A549 (cell line): ENCODE measurements around the gene TTC21B.

Experiments
- BHLHE40 ChIP-seq: IDR thresholded peaks from 2 replicates; pipeline ENCODE4 v1.6.1; 2012; ENCODE audit warnings: low read depth, low read length, inconsistent platforms
- CHD4 ChIP-seq: fragments of 200-600 bp; sonication (generic); IDR thresholded peaks from 2 replicates; pipeline ENCODE4 v1.6.1; 2016; ENCODE audit warnings: antibody characterized with exemption, mild to moderate bottlenecking, borderline replicate concordance
- CTCF ChIP-seq: fragments of >200 bp; sonication (Bioruptor Twin); formaldehyde crosslinking; IDR thresholded peaks from 3 replicates; pipeline ENCODE4 v1.5.1; 2016
- EP300 ChIP-seq, 2 experiments: fragments of >200 bp; sonication (Bioruptor Twin); formaldehyde crosslinking; IDR thresholded peaks; 2 replicates in 1 of 2; 3 replicates in 1 of 2; pipeline ENCODE4 v1.6.1; 2016 to 2017
- JUNB ChIP-seq: fragments of >200 bp; sonication (Bioruptor Twin); formaldehyde crosslinking; IDR thresholded peaks from 2 replicates; pipeline ENCODE4 v1.6.1; 2016
- KDM1A ChIP-seq: fragments of 200-600 bp; sonication (generic); IDR thresholded peaks from 2 replicates; pipeline ENCODE4 v1.6.1; 2016; ENCODE audit warnings: low read depth, mild to moderate bottlenecking
- NPAS2 ChIP-seq: fragments of 250-450 bp; sonication (Bioruptor Pico); IDR thresholded peaks from 2 replicates; pipeline ENCODE4 v1.8.0; 2022; ENCODE audit warnings: mild to moderate bottlenecking, moderate library complexity, borderline replicate concordance
- POLR2A ChIP-seq: IDR thresholded peaks from 2 replicates; pipeline ENCODE4 v1.6.1; 2012; ENCODE audit warnings: mild to moderate bottlenecking, low read length
- RAD21 ChIP-seq, 2 experiments: fragments of >200 bp in 1 of 2; sonication (Bioruptor Twin) in 1 of 2; formaldehyde crosslinking in 1 of 2; IDR thresholded peaks in 1 of 2; conservative IDR thresholded peaks in 1 of 2; 2 replicates in 1 of 2; 3 replicates in 1 of 2; pipeline ENCODE4 v1.6.1; 2012 to 2018; ENCODE audit warnings: inconsistent platforms in 1 of 2
- RFX5 ChIP-seq: fragments of 450-650 bp; IDR thresholded peaks from 2 replicates; pipeline ENCODE4 v1.7.1; 2014; ENCODE audit warnings: antibody characterized with exemption, mild to moderate bottlenecking, moderate library complexity
- SREBF2 ChIP-seq: fragments of 450-650 bp; IDR thresholded peaks from 2 replicates; pipeline ENCODE4 v1.6.1; 2014; ENCODE audit warnings: mild to moderate bottlenecking, moderate library complexity
- TP53 ChIP-seq: fragments of 250-450 bp; sonication (Bioruptor Pico); IDR thresholded peaks from 2 replicates; pipeline ENCODE4 v1.5.0; 2021; ENCODE audit warnings: mild to moderate bottlenecking, moderate library complexity
- USF2 ChIP-seq: fragments of 450-650 bp; IDR thresholded peaks from 2 replicates; pipeline ENCODE4 v1.6.1; 2014; ENCODE audit warnings: antibody characterized with exemption

GRCh38 chr2:165924946-165925345 lies 28.6 kb downstream of the TTC21B start:
- no peak for TF ChIP-seq CTCF
- TF ChIP-seq TP53 (CRISPR knock-in tag) = no peak
- no peak for TF ChIP-seq NPAS2 (CRISPR knock-in tag)
- no peak for TF ChIP-seq KDM1A
- no peak for TF ChIP-seq EP300 (IDR thresholded peaks at IDR 0.05)
- TF ChIP-seq RFX5 = no peak
- TF ChIP-seq CHD4 = no peak
- no peak for TF ChIP-seq POLR2A
- no peak for TF ChIP-seq JUNB
- TF ChIP-seq BHLHE40 = no peak
- TF ChIP-seq RAD21 (conservative IDR thresholded peaks at IDR 0.05 in 1 of 2, IDR thresholded peaks at IDR 0.05 in 1 of 2) = no peak
- TF ChIP-seq USF2 = no peak
- no peak for TF ChIP-seq SREBF2
